ENCODE results near the gene BCAS3.

The BCAS3 gene

GRCh38 chr17:61312406-61313295, 635.0 kb downstream of the BCAS3 start:
- TF ChIP-seq GATA2 (IDR thresholded peaks at IDR 0.05; ENCODE audit: low read depth, low read length): no peak

GRCh38 chr17:61313461-61314326, 636.0 kb downstream of the BCAS3 start:
- TF ChIP-seq GATA3 (IDR thresholded peaks at IDR 0.05; ENCODE audit: low read depth, low read length): no peak
- TF ChIP-seq GATA2 (IDR thresholded peaks at IDR 0.05; ENCODE audit: low read depth, low read length): 0 out of 2 replicates have a peak, but pooled peaks have one; percentile 52

GRCh38 chr17:61314368-61315078, 636.9 kb downstream of the BCAS3 start:
- peak; percentile 79 for TF ChIP-seq GATA2 (IDR thresholded peaks at IDR 0.05; ENCODE audit: low read depth, low read length)
- TF ChIP-seq GATA3 (IDR thresholded peaks at IDR 0.05; ENCODE audit: low read depth, low read length): no peak

- no peak for TF ChIP-seq GATA2 (IDR thresholded peaks at IDR 0.05; ENCODE audit: low read depth, low read length)
- no peak for TF ChIP-seq GATA3 (IDR thresholded peaks at IDR 0.05; ENCODE audit: low read depth, low read length)
Observed at GRCh38 chr17:61316633-61317032, 639.0 kb downstream of the BCAS3 start.

- no peak for TF ChIP-seq GATA3 (IDR thresholded peaks at IDR 0.05; ENCODE audit: low read depth, low read length)
- TF ChIP-seq GATA2 (IDR thresholded peaks at IDR 0.05; ENCODE audit: low read depth, low read length): no peak
Observed at GRCh38 chr17:61317779-61318178, 640.1 kb downstream of the BCAS3 start.

GRCh38 chr17:61318684-61319098, 641.0 kb downstream of the BCAS3 start:
- TF ChIP-seq GATA2 (IDR thresholded peaks at IDR 0.05; ENCODE audit: low read depth, low read length): no peak
- no peak for TF ChIP-seq GATA3 (IDR thresholded peaks at IDR 0.05; ENCODE audit: low read depth, low read length)

GRCh38 chr17:61321344-61321743, 643.7 kb downstream of the BCAS3 start:
- no peak for TF ChIP-seq GATA2 (IDR thresholded peaks at IDR 0.05; ENCODE audit: low read depth, low read length)
- no peak for TF ChIP-seq GATA3 (IDR thresholded peaks at IDR 0.05; ENCODE audit: low read depth, low read length)

- TF ChIP-seq GATA3 (IDR thresholded peaks at IDR 0.05; ENCODE audit: low read depth, low read length) (no peak), GATA2 (IDR thresholded peaks at IDR 0.05; ENCODE audit: low read depth, low read length) (no peak)
Observed at GRCh38 chr17:61322325-61323002, 644.8 kb downstream of the BCAS3 start.

- TF ChIP-seq GATA2 (IDR thresholded peaks at IDR 0.05; ENCODE audit: low read depth, low read length): no peak
Observed at GRCh38 chr17:61323003-61323908, 645.6 kb downstream of the BCAS3 start.

GRCh38 chr17:61323909-61324868, 646.5 kb downstream of the BCAS3 start:
- no peak for TF ChIP-seq GATA3 (IDR thresholded peaks at IDR 0.05; ENCODE audit: low read depth, low read length)
- TF ChIP-seq GATA2 (IDR thresholded peaks at IDR 0.05; ENCODE audit: low read depth, low read length): no peak

- TF ChIP-seq GATA2 (IDR thresholded peaks at IDR 0.05; ENCODE audit: low read depth, low read length) (no peak), GATA3 (IDR thresholded peaks at IDR 0.05; ENCODE audit: low read depth, low read length) (no peak)
Observed at GRCh38 chr17:61324950-61325349, 647.3 kb downstream of the BCAS3 start.

All from SH-SY5Y (cell line).